SK-N-SH (cell line): ENCODE measurements around the gene PLP2. TPM values are rescaled to one million over a fixed set of nuclear protein-coding genes. Genes with fewer than 3 reads are reported as not detected.

ENCODE experiments used
- CTCF ChIA-PET: fragments of 300-600, 350-600 bp; formaldehyde crosslinking; extraction: SDS; loops from one replicate; lab custom pipeline; 2021; lab: Yijun Ruan, JAX
- POLR2A ChIA-PET: fragments of 350-600 bp; sonication (Branson Sonifier 250); formaldehyde crosslinking; extraction: SDS; loops from one replicate; lab custom pipeline; 2020; ENCODE audit warnings: antibody characterized with exemption, inconsistent platforms; lab: Yijun Ruan, JAX
- DNase-seq: peaks from one replicate; pipeline ENCODE4 v3.0.0; 2012
- H2AFZ ChIP-seq: fragments of 200-600 bp; sonication (generic); 2 replicates; pipeline ENCODE4 v1.8.1; 2016; ENCODE audit warnings: antibody characterized with exemption, mild to moderate bottlenecking, low read depth
- H3F3A ChIP-seq: fragments of 200-600 bp; sonication (generic); replicated peaks from 2 replicates; pipeline ENCODE3; 2016; ENCODE audit warnings: antibody characterized with exemption, mild to moderate bottlenecking; ENCODE audit not compliant: insufficient read depth
- H3K27ac ChIP-seq, 2 experiments: fragments of 200-500 bp in 1 of 2; fragments of 200-600 bp in 1 of 2; sonication (Bioruptor generic) in 1 of 2; sonication (generic), shearing (Covaris generic) in 1 of 2; 2 replicates each; pipeline versions ENCODE4 v1.5.1 to v1.6.1; 2014 to 2016; ENCODE audit warnings: low read depth in 2 of 2, inconsistent platforms in 1 of 2, low read length in 1 of 2, mild to moderate bottlenecking in 1 of 2, mixed read lengths in 1 of 2
- H3K27me3 ChIP-seq: fragments of 200-600 bp; sonication (generic), shearing (Covaris generic); 2 replicates; pipeline ENCODE4 v1.6.1; 2016; ENCODE audit warnings: mixed run types; ENCODE audit not compliant: insufficient read depth
- H3K36me3 ChIP-seq, 2 experiments: fragments of 200-500 bp in 1 of 2; fragments of 200-600 bp in 1 of 2; sonication (Bioruptor generic) in 1 of 2; sonication (generic) in 1 of 2; replicated peaks in 1 of 2; 2 replicates each; pipeline versions ENCODE3 to v1.5.1; 2014 to 2016; ENCODE audit warnings: low read length in 1 of 2, mild to moderate bottlenecking in 1 of 2; ENCODE audit not compliant: insufficient read depth in 2 of 2, control insufficient read depth in 1 of 2
- H3K4me1 ChIP-seq, 2 experiments: fragments of 200-500 bp in 1 of 2; fragments of 200-600 bp in 1 of 2; sonication (Bioruptor generic) in 1 of 2; sonication (generic), shearing (Covaris generic) in 1 of 2; 2 replicates each; pipeline versions ENCODE4 v1.5.1 to v1.6.1; 2014 to 2016; ENCODE audit warnings: low read depth in 1 of 2, low read length in 1 of 2, mixed run types in 1 of 2; ENCODE audit not compliant: insufficient read depth in 2 of 2, control insufficient read depth in 1 of 2
- H3K4me2 ChIP-seq: fragments of 200-600 bp; sonication (generic), shearing (Covaris generic); 2 replicates; pipeline ENCODE4 v1.6.1; 2017; ENCODE audit warnings: mixed run types
- H3K4me3 ChIP-seq, 2 experiments: fragments of 200-500 bp in 1 of 2; fragments of 200-600 bp in 1 of 2; sonication (Bioruptor generic) in 1 of 2; sonication (generic), shearing (Covaris generic) in 1 of 2; 2 replicates each; pipeline versions ENCODE4 v1.5.1 to v1.8.1; 2014 to 2016; ENCODE audit warnings: low read depth in 2 of 2, inconsistent platforms in 1 of 2, low read length in 1 of 2, mild to moderate bottlenecking in 1 of 2, mixed read lengths in 1 of 2, moderate library complexity in 1 of 2
- H3K79me2 ChIP-seq: fragments of 200-600 bp; sonication (generic); 2 replicates; pipeline ENCODE4 v1.8.1; 2017; ENCODE audit warnings: mild to moderate bottlenecking; ENCODE audit not compliant: insufficient read depth
- H3K9ac ChIP-seq: fragments of 200-600 bp; sonication (generic); 2 replicates; pipeline ENCODE4 v1.6.1; 2017; ENCODE audit warnings: mixed run types
- H3K9me2 ChIP-seq: fragments of 200-600 bp; sonication (generic); 2 replicates; pipeline ENCODE4 v1.6.1; 2017; ENCODE audit warnings: mixed run types
- H3K9me3 ChIP-seq: fragments of 200-600 bp; sonication (generic); 2 replicates; pipeline ENCODE4 v1.6.1; 2017; ENCODE audit warnings: mixed run types, mild to moderate bottlenecking, moderate library complexity
- H4K20me1 ChIP-seq: fragments of 200-600 bp; sonication (generic); 2 replicates; pipeline ENCODE4 v1.6.1; 2017; ENCODE audit warnings: mild to moderate bottlenecking, mixed run types; ENCODE audit not compliant: insufficient read depth
- EP300 ChIP-seq, 2 experiments: IDR thresholded peaks; 2 replicates each; pipeline versions ENCODE4 v1.4.0 to v1.6.1; 2012; ENCODE audit warnings: borderline replicate concordance in 1 of 2, low read depth in 1 of 2, low read length in 1 of 2
- EZH2phosphoT487 ChIP-seq: fragments of 200-600 bp; sonication (generic); IDR thresholded peaks from 2 replicates; pipeline ENCODE4 v1.6.1; 2017; ENCODE audit warnings: low read depth, mixed run types, mild to moderate bottlenecking, antibody characterized with exemption, moderate library complexity, borderline replicate concordance
- FOSL2 ChIP-seq: IDR thresholded peaks from 2 replicates; pipeline ENCODE4 v1.4.0; 2012; ENCODE audit warnings: low read depth, mild to moderate bottlenecking, moderate library complexity, borderline replicate concordance
- FOXJ3 ChIP-seq: sonication (generic); formaldehyde crosslinking; IDR thresholded peaks from 2 replicates; pipeline ENCODE4 v1.5.1; 2020; ENCODE audit warnings: mild to moderate bottlenecking, missing genetic modification reagents
- FOXM1 ChIP-seq: IDR thresholded peaks from 2 replicates; pipeline ENCODE4 v1.4.0; 2012; ENCODE audit warnings: low read depth, mild to moderate bottlenecking
- GABPA ChIP-seq: IDR thresholded peaks from 2 replicates; pipeline ENCODE4 v1.4.0; 2012; ENCODE audit warnings: low read depth, mild to moderate bottlenecking
- GATA2 ChIP-seq: sonication (generic); formaldehyde crosslinking; IDR thresholded peaks from 2 replicates; pipeline ENCODE4 v1.5.0; 2020; ENCODE audit warnings: mild to moderate bottlenecking, missing genetic modification reagents
- NFIC ChIP-seq: IDR thresholded peaks from 2 replicates; pipeline ENCODE4 v1.4.0; 2012; ENCODE audit warnings: borderline replicate concordance
- NRF1 ChIP-seq: IDR thresholded peaks from 2 replicates; pipeline ENCODE4 v1.6.1; 2012; ENCODE audit warnings: low read depth, mild to moderate bottlenecking, low read length
- POLR2AphosphoS5 ChIP-seq: IDR thresholded peaks from 2 replicates; pipeline ENCODE4 v1.6.1; 2012; ENCODE audit warnings: low read depth, low read length
- RAD21 ChIP-seq: IDR thresholded peaks from 2 replicates; pipeline ENCODE4 v1.6.1; 2012; ENCODE audit warnings: mild to moderate bottlenecking, low read length
- RCOR1 ChIP-seq: fragments of 150-350 bp; IDR thresholded peaks from 2 replicates; pipeline ENCODE4 v1.6.1; 2017; ENCODE audit warnings: antibody characterized with exemption, low read length
- SIN3A ChIP-seq: IDR thresholded peaks from 2 replicates; pipeline ENCODE4 v1.6.1; 2012; ENCODE audit warnings: low read depth, mild to moderate bottlenecking, low read length, moderate library complexity, borderline replicate concordance
- SMC3 ChIP-seq: IDR thresholded peaks from 2 replicates; pipeline ENCODE4 v1.6.1; 2012; ENCODE audit warnings: low read depth, low read length, improper control_type of control experiment
- TAF1 ChIP-seq: IDR thresholded peaks from 2 replicates; pipeline ENCODE4 v1.6.1; 2012; ENCODE audit warnings: low read depth, mild to moderate bottlenecking, low read length, moderate library complexity, borderline replicate concordance
- TEAD4 ChIP-seq: IDR thresholded peaks from 2 replicates; pipeline ENCODE4 v1.4.0; 2012; ENCODE audit warnings: mild to moderate bottlenecking, borderline replicate concordance; ENCODE audit not compliant: insufficient read depth
- YY1 ChIP-seq: IDR thresholded peaks from 2 replicates; pipeline ENCODE4 v1.4.0; 2012; ENCODE audit warnings: low read depth, mild to moderate bottlenecking
- WGBS: methylation state at CpG from one replicate; pipeline ENCODE4 v1.1.6; 2017; ENCODE audit warnings: low lambda C conversion rate; 5-methylcytosine and 5-hydroxymethylcytosine counted together
- polyA plus RNA-seq, 3 experiments: library from polyadenylated mRNA; depleted of rRNA; stranded (reverse); fragments of >200 nt; gene quantifications; 2 replicates each; pipeline ENCODE4 v1.2.3, GENCODE V29; 2012
- TF ChIP-seq, protein P1 (sequence below): IDR thresholded peaks from 2 replicates; pipeline ENCODE4 v1.4.0; 2012; ENCODE audit warnings: low read depth, borderline replicate concordance
- TF ChIP-seq, protein P2 (sequence below): fragments of 150-350 bp; IDR thresholded peaks from 2 replicates; pipeline ENCODE4 v1.6.1; 2017; ENCODE audit warnings: antibody characterized with exemption, low read length, low read depth, borderline replicate concordance
- TF ChIP-seq, protein P3 (sequence below): IDR thresholded peaks from 2 replicates; pipeline ENCODE4 v1.4.0; 2012; ENCODE audit warnings: low read depth, borderline replicate concordance
- TF ChIP-seq, protein P4 (sequence below): fragments of 200-600 bp; sonication (generic); IDR thresholded peaks from 2 replicates; pipeline ENCODE4 v1.6.1; 2017; ENCODE audit warnings: antibody characterized with exemption, mild to moderate bottlenecking, moderate library complexity

The PLP2 gene
- polyA plus RNA-seq, 1 of the 3 experiments (the other 2 are of a cell fraction), result 146 TPM

DNA sequence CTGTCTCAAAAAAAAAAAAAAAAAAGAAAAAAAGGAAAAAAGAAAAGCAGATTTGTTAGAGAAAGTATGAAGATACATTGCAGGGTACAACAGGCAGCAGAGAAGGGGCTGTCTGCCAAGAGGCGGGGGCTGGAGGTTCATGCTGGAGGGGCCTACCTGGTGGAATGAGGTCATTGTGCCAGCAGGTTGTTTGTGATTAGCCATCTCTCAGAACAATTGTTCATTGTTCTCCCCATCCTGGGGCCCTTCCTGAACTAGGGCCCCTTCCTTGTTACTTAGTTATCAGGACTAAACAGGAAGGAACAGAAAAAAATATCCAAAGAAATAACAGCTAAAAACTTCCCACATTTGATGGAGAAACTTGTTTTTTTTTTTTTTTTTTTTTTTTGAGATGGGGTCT, 34.2 kb upstream of the PLP2 start:
- Histone ChIP-seq H3K36me3 (no peaks in the 10 kb centered on the region), H3K9ac (no peak overlapping the region), H3K4me3 (no peak overlapping the region), H3K4me1 (no peaks in the 10 kb centered on the region), H4K20me1 (no peaks in the 10 kb centered on the region), H2AFZ (no peak overlapping the region), H3K4me2 (no peak overlapping the region), H3K9me3 (peaks cover 5% of the 10 kb centered on the region; the same call in 1 of the 2 replicates), H3K79me2 (no peaks in the 10 kb centered on the region), H3K27ac (no peak overlapping the region), H3F3A (no peaks in the 10 kb centered on the region), H3K9me2 (no peaks in the 10 kb centered on the region), H3K27me3 (no peaks in the 10 kb centered on the region)
- ChIA-PET CTCF (interaction anchor here (1.8 kb wide), 1 partner anchor 18 kb away, joined by 3 read pairs; no protein-coding TSS in a partner anchor), POLR2A (no interaction called here)
- DNase-seq, result no peak
- WGBS, result 71% methylated on average over 1 of the region's 1 CpG
- no peak for TF ChIP-seq SMC3
- no peak for TF ChIP-seq RCOR1
- no peak for TF ChIP-seq RAD21
- TF ChIP-seq, protein P1, sequence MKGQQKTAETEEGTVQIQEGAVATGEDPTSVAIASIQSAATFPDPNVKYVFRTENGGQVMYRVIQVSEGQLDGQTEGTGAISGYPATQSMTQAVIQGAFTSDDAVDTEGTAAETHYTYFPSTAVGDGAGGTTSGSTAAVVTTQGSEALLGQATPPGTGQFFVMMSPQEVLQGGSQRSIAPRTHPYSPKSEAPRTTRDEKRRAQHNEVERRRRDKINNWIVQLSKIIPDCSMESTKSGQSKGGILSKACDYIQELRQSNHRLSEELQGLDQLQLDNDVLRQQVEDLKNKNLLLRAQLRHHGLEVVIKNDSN, result no peak
- TF ChIP-seq EP300 (IDR thresholded peaks at IDR 0.05; ENCODE audit: borderline replicate concordance in 1 of 2, low read depth in 1 of 2, low read length in 1 of 2), result no peak
- no peak for TF ChIP-seq FOXM1
- no peak for TF ChIP-seq NFIC
- TF ChIP-seq TEAD4, result no peak
- TF ChIP-seq GATA2 (CRISPR knock-in tag), result no peak

DNA sequence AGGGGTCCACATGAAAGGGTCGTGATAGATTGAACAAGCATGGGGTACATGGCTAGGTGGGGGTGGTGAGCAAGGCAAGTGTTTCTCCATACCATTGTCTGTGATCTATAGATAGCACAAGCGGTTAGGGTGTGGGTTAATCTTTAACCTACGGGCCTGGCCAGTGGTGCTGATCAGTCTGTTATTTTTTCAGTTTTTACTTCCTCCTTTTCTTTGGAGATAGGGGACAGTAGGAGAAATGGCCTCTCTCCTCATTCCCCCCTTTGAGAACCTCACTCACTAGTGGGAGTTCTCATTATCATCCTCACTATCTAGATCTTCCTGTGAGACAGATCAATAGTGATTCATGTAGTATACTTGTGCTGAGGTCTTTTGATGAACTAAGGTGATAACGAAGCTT, 32.0 kb upstream of the PLP2 start:
- no peaks in the 10 kb centered on the region; the same call in 1 of the 2 replicates for H3K27me3 ChIP-seq
- H3F3A ChIP-seq, result no peaks in the 10 kb centered on the region
- H3K9me2 ChIP-seq, result no peaks in the 10 kb centered on the region
- no peaks in the 10 kb centered on the region for H3K4me1 ChIP-seq
- ChIA-PET POLR2A (no interaction called here), CTCF (no interaction called here)
- WGBS, result 37% methylated on average over 4 of the region's 4 CpGs
- no peak overlapping the region for H3K9ac ChIP-seq
- no peaks in the 10 kb centered on the region for H3K36me3 ChIP-seq
- DNase-seq, result no peak
- no peak overlapping the region for H3K4me2 ChIP-seq
- TF ChIP-seq SIN3A (no peak), EP300 (IDR thresholded peaks at IDR 0.05; ENCODE audit: borderline replicate concordance in 1 of 2, low read depth in 1 of 2, low read length in 1 of 2) (no peak), YY1 (no peak), FOXJ3 (CRISPR knock-in tag) (no peak), NFIC (no peak), FOSL2 (no peak), POLR2AphosphoS5 (no peak), FOXM1 (no peak), EZH2phosphoT487 (no peak), RAD21 (no peak), TAF1 (no peak), GABPA (no peak), NRF1 (no peak)
- TF ChIP-seq, protein P2, sequence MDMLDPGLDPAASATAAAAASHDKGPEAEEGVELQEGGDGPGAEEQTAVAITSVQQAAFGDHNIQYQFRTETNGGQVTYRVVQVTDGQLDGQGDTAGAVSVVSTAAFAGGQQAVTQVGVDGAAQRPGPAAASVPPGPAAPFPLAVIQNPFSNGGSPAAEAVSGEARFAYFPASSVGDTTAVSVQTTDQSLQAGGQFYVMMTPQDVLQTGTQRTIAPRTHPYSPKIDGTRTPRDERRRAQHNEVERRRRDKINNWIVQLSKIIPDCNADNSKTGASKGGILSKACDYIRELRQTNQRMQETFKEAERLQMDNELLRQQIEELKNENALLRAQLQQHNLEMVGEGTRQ, result no peak
- TF ChIP-seq, protein P3, sequence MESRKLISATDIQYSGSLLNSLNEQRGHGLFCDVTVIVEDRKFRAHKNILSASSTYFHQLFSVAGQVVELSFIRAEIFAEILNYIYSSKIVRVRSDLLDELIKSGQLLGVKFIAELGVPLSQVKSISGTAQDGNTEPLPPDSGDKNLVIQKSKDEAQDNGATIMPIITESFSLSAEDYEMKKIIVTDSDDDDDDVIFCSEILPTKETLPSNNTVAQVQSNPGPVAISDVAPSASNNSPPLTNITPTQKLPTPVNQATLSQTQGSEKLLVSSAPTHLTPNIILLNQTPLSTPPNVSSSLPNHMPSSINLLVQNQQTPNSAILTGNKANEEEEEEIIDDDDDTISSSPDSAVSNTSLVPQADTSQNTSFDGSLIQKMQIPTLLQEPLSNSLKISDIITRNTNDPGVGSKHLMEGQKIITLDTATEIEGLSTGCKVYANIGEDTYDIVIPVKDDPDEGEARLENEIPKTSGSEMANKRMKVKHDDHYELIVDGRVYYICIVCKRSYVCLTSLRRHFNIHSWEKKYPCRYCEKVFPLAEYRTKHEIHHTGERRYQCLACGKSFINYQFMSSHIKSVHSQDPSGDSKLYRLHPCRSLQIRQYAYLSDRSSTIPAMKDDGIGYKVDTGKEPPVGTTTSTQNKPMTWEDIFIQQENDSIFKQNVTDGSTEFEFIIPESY, result no peak
- TF ChIP-seq, protein P4, sequence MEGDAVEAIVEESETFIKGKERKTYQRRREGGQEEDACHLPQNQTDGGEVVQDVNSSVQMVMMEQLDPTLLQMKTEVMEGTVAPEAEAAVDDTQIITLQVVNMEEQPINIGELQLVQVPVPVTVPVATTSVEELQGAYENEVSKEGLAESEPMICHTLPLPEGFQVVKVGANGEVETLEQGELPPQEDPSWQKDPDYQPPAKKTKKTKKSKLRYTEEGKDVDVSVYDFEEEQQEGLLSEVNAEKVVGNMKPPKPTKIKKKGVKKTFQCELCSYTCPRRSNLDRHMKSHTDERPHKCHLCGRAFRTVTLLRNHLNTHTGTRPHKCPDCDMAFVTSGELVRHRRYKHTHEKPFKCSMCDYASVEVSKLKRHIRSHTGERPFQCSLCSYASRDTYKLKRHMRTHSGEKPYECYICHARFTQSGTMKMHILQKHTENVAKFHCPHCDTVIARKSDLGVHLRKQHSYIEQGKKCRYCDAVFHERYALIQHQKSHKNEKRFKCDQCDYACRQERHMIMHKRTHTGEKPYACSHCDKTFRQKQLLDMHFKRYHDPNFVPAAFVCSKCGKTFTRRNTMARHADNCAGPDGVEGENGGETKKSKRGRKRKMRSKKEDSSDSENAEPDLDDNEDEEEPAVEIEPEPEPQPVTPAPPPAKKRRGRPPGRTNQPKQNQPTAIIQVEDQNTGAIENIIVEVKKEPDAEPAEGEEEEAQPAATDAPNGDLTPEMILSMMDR, result no peak
- H3K9me3 ChIP-seq, result peaks cover 5% of the 10 kb centered on the region; the same call in 1 of the 2 replicates
- no peak overlapping the region for H2AFZ ChIP-seq
- no peak overlapping the region for H3K4me3 ChIP-seq
- no peaks in the 10 kb centered on the region for H3K79me2 ChIP-seq
- H3K27ac ChIP-seq, result no peak overlapping the region
- H4K20me1 ChIP-seq, result no peaks in the 10 kb centered on the region
